Suprapubic skin (tissue), 4 donors: Measurements from ENCODE around the gene MLH3. TPM values are rescaled to one million over a fixed set of nuclear protein-coding genes. Genes with fewer than 3 reads are reported as not detected.

Source experiments
- DNase-seq, 2 donors: peaks; one replicate each; pipeline ENCODE4 v3.0.0-alpha.2; 2019; ENCODE audit warnings: low spot score in 2 of 2
- H3K27ac ChIP-seq: fragments of 200-600 bp; sonication (generic); one replicate; pipeline ENCODE4 v1.5.1; 2019
- H3K27me3 ChIP-seq: fragments of 200-600 bp; sonication (generic); one replicate; pipeline ENCODE4 v1.5.1; 2019
- H3K36me3 ChIP-seq: fragments of 200-600 bp; sonication (generic); one replicate; pipeline ENCODE4 v1.5.1; 2019
- H3K4me1 ChIP-seq: fragments of 200-600 bp; sonication (generic); one replicate; pipeline ENCODE4 v1.5.1; 2019
- H3K4me3 ChIP-seq: fragments of 200-600 bp; sonication (generic); one replicate; pipeline ENCODE4 v1.5.1; 2019; ENCODE audit warnings: mild to moderate bottlenecking
- H3K9me3 ChIP-seq: fragments of 200-600 bp; sonication (generic); one replicate; pipeline ENCODE4 v1.5.1; 2019
- EP300 ChIP-seq: sonication (generic); formaldehyde crosslinking; IDR thresholded peaks from one replicate; pipeline ENCODE4 v1.6.1; 2017; ENCODE audit warnings: antibody characterized with exemption
- POLR2A ChIP-seq, 2 donors: fragments of 450-650 bp; IDR thresholded peaks; one replicate each; pipeline ENCODE4 v1.6.1; 2017; ENCODE audit warnings: antibody characterized with exemption in 2 of 2, mild to moderate bottlenecking in 2 of 2, moderate library complexity in 2 of 2
- POLR2AphosphoS5 ChIP-seq, 3 donors: sonication (generic); formaldehyde crosslinking; IDR thresholded peaks; one replicate each; pipeline ENCODE4 v1.6.1; 2017; ENCODE audit warnings: antibody characterized with exemption in 3 of 3
- WGBS: methylation state at CpG from one replicate; pipeline ENCODE4 v1.1.5; 2018; 5-methylcytosine and 5-hydroxymethylcytosine counted together
- total RNA-seq, 4 donors: library from RNA; depleted of rRNA; stranded (reverse); fragments of >200 nt; gene quantifications; one replicate each; pipeline ENCODE4 v1.1.0, GENCODE V29; 2016
- TF ChIP-seq, protein P1 (sequence below), 2 donors: fragments of 200-600 bp in 1 of 2; fragments of 450-650 bp in 1 of 2; sonication (generic) in 1 of 2; IDR thresholded peaks; one replicate each; pipeline ENCODE4 v1.5.1; 2016 to 2019; ENCODE audit warnings: antibody characterized with exemption in 2 of 2, mild to moderate bottlenecking in 1 of 2, moderate library complexity in 1 of 2

The MLH3 gene
- total RNA-seq, 4 donors from 2014 or later, result 8.6 to 27.0 (median 14.1) TPM

DNA sequence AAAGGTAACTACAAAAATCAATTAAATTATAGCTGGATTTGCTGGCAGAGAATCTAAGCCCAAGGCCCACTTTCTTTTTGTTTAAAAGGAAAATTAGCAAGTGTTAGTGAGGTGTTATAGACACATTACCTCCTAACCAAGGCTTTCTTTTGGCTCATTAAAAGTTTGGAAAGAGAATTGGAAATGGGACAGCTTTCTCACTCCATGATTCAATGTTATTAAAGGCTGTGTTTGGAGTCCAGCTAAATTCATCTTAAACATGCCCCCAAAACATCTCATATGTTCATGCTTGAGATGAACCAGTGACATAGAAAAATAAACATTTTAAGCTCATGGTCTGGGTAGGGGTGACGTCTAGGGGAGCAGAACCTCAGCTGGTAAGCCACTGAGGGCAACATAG, 82.5 kb downstream of the MLH3 start:
- Histone ChIP-seq H3K27me3 (no peaks in the 10 kb centered on the region), H3K4me3 (no peak overlapping the region), H3K36me3 (no peaks in the 10 kb centered on the region), H3K27ac (no peak overlapping the region), H3K9me3 (no peaks in the 10 kb centered on the region), H3K4me1 (peaks cover 22% of the 10 kb centered on the region)
- DNase-seq, result no peak
- 70% methylated on average over 1 of the region's 1 CpG for WGBS
- TF ChIP-seq EP300 (no peak), POLR2A (IDR thresholded peaks at IDR 0.05) (no peak), POLR2AphosphoS5 (IDR thresholded peaks at IDR 0.05) (no peak)
- TF ChIP-seq, protein P1, sequence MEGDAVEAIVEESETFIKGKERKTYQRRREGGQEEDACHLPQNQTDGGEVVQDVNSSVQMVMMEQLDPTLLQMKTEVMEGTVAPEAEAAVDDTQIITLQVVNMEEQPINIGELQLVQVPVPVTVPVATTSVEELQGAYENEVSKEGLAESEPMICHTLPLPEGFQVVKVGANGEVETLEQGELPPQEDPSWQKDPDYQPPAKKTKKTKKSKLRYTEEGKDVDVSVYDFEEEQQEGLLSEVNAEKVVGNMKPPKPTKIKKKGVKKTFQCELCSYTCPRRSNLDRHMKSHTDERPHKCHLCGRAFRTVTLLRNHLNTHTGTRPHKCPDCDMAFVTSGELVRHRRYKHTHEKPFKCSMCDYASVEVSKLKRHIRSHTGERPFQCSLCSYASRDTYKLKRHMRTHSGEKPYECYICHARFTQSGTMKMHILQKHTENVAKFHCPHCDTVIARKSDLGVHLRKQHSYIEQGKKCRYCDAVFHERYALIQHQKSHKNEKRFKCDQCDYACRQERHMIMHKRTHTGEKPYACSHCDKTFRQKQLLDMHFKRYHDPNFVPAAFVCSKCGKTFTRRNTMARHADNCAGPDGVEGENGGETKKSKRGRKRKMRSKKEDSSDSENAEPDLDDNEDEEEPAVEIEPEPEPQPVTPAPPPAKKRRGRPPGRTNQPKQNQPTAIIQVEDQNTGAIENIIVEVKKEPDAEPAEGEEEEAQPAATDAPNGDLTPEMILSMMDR (IDR thresholded peaks at IDR 0.05), result no peak

DNA sequence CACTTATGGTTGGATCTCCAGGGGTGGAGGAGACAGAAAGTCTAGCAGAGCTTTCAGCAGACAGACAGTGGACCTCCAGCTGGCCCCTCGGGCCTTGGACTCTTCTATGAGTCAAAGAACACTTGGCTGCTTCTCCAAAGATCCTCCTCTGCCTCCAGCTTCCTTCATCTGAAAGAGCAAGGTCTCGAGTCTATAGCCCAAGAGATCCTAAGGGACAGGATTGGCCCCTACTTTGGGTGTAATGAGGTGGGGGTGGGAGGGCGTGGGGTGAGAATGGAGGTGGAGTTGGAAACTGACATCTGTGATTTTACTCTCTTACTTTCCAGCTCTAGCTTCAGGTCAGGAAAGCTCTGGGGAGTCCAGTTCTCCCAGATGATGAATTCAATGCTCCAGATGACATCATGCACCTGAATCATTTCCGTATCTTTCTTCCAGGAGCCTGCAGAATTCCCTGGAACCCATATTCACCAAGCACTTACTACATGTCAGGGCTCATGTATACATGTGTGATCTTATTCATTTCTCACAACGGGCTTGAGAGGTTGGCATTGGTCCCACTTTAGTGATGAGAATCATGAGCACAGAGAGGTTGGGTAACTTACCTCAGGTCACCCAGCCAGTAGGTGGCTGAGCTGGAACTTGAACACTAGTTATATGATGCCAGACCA, 85.6 kb downstream of the MLH3 start:
- Histone ChIP-seq H3K9me3 (no peaks in the 10 kb centered on the region), H3K4me3 (no peak overlapping the region), H3K27me3 (no peaks in the 10 kb centered on the region), H3K4me1 (peaks cover 23% of the 10 kb centered on the region), H3K27ac (no peak overlapping the region), H3K36me3 (no peaks in the 10 kb centered on the region)
- DNase-seq, result no peak
- TF ChIP-seq POLR2A (IDR thresholded peaks at IDR 0.05), result no peak
- TF ChIP-seq, protein P1 (IDR thresholded peaks at IDR 0.05), result no peak
- TF ChIP-seq POLR2AphosphoS5 (IDR thresholded peaks at IDR 0.05), result no peak
- no peak for TF ChIP-seq EP300
- 70% methylated on average over 5 of the region's 5 CpGs for WGBS

DNA sequence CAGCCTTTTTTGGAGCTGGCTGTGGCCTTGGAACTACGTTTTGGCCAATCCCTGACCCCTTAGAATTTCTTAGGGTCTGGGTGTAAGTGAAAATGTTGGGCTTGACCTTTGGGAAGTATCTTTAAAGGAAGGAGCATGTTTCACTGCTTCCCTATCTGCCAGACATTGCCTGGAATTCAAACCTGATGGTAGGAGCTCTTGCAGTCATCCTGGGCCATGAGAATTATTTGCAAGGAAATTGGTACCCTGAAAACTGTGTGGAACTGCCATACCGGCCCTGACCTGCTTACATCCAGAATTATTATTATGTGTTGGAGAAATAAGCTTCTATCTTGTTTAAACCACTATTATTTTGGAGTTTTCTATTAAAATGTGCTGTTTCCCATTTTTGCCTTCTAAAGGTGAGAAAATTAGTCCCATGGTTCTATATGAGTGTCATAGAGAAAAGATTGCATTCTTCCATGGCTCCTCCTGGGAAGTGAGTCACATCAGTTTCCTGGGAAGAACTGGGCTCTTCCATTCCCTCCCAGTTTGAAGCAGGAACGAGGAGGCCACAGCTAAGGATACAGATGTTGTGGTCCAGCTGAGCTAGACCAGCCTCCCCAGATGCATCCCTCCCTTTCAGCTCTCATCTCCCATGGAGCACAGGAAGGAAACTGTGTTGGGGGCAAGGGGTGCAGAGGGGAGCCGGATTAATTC, 86.3 kb downstream of the MLH3 start:
- no peak for DNase-seq
- Histone ChIP-seq H3K9me3 (no peaks in the 10 kb centered on the region), H3K27ac (no peak overlapping the region), H3K4me3 (no peak overlapping the region), H3K36me3 (no peaks in the 10 kb centered on the region), H3K27me3 (no peaks in the 10 kb centered on the region), H3K4me1 (peaks cover 23% of the 10 kb centered on the region)
- WGBS, result 82% methylated on average over 3 of the region's 4 CpGs
- TF ChIP-seq EP300 (no peak), POLR2A (IDR thresholded peaks at IDR 0.05) (no peak), POLR2AphosphoS5 (IDR thresholded peaks at IDR 0.05) (no peak)
- TF ChIP-seq, protein P1 (IDR thresholded peaks at IDR 0.05), result no peak

Other genes starting within 250 kb of the MLH3 start
- gene PROX2, start 175.3 kb downstream of the MLH3 start, total RNA-seq, result under 1 TPM in 3 of 4 donors, not detected in 1; 0.10 to 0.97 (median 0.11) TPM
- 100 to 1,000 TPM in 1 of 4 donors, 10 to 100 TPM in 3; 79.1 to 190 (median 97.2) TPM for gene DLST, start 169.6 kb downstream of the MLH3 start, total RNA-seq
- 1 to 10 TPM in 3 of 4 donors, under 1 TPM in 1; 0.86 to 7.5 (median 1.8) TPM for gene RPS6KL1, start 128.2 kb downstream of the MLH3 start, total RNA-seq
- 10 to 100 TPM in 1 of 4 donors, 1 to 10 TPM in 3; 3.5 to 10.5 (median 7.9) TPM for gene PGF, start 95.9 kb downstream of the MLH3 start, total RNA-seq
- 10 to 100 TPM; 28.9 to 46.2 (median 33.8) TPM for gene EIF2B2, start 48.5 kb downstream of the MLH3 start, total RNA-seq
- 10 to 100 TPM; 19.2 to 40.6 (median 23.0) TPM for gene ACYP1, start 12.6 kb upstream of the MLH3 start, total RNA-seq
- 1 to 10 TPM in 2 of 4 donors, under 1 TPM in 2; 0.32 to 5.9 (median 1.2) TPM for gene ZC2HC1C, start 18.2 kb upstream of the MLH3 start, total RNA-seq
- gene NEK9, start 75.6 kb upstream of the MLH3 start, total RNA-seq, result 10 to 100 TPM; 22.2 to 58.3 (median 34.3) TPM
- gene TMED10, start 125.1 kb upstream of the MLH3 start, total RNA-seq, result 100 to 1,000 TPM; 123 to 235 (median 198) TPM
- 1,000 to 10,000 TPM; 2,120 to 3,987 (median 3,212) TPM for gene FOS, start 227.4 kb upstream of the MLH3 start, total RNA-seq